Measurements from ENCODE around the gene EGLN3. TPM values are rescaled to one million over a fixed set of nuclear protein-coding genes. Genes with fewer than 3 reads are reported as not detected.

EGLN3 gene
- polyA plus RNA-seq, 1 donor from 2014 or later: not detected

- H2AFZ ChIP-seq (ENCODE audit: low read depth, low read length): no peak overlapping the region
- TF ChIP-seq EP300 (conservative IDR thresholded peaks at IDR 0.05; ENCODE audit: poor library complexity, severe bottlenecking): no peak
- no peak for TF ChIP-seq SMC3 (conservative IDR thresholded peaks at IDR 0.05; ENCODE audit: poor library complexity)
- TF ChIP-seq TAF1 (IDR thresholded peaks at IDR 0.05; ENCODE audit: low read depth): no peak
- no peak for TF ChIP-seq POLR2AphosphoS5 (IDR thresholded peaks at IDR 0.05)
- TF ChIP-seq REST (IDR thresholded peaks at IDR 0.05; ENCODE audit: borderline replicate concordance): no peak
- no peak for TF ChIP-seq CTCF (IDR thresholded peaks at IDR 0.05; ENCODE audit: poor library complexity, severe bottlenecking)
- no peak for TF ChIP-seq RAD21 (conservative IDR thresholded peaks at IDR 0.05)
- TF ChIP-seq MXI1 (conservative IDR thresholded peaks at IDR 0.05; ENCODE audit: poor library complexity, severe bottlenecking): no peak
- TF ChIP-seq EZH2 (IDR thresholded peaks at IDR 0.05; ENCODE audit: borderline replicate concordance, insufficient read depth, low read length, poor library complexity, severe bottlenecking): no peak
- H3K9ac ChIP-seq (ENCODE audit: low read length): no peak overlapping the region
- no peaks in the 10 kb centered on the region for H3K27me3 ChIP-seq (ENCODE audit: insufficient read depth, low read depth, low read length)
- peaks cover 3% of the 10 kb centered on the region for H3F3A ChIP-seq (ENCODE audit: insufficient read depth, low read length, poor library complexity, severe bottlenecking)
- no peak overlapping the region for H3K27ac ChIP-seq (ENCODE audit: low read length)
- H3K4me3 ChIP-seq (ENCODE audit: low read length): no peak overlapping the region
- no peaks in the 10 kb centered on the region for H3K36me3 ChIP-seq (ENCODE audit: insufficient read depth, low read length)
- no peaks in the 10 kb centered on the region for H3K79me2 ChIP-seq (replicated peaks; ENCODE audit: insufficient read depth, low read length)
- H3K4me2 ChIP-seq (ENCODE audit: low read length): no peak overlapping the region
- H4K20me1 ChIP-seq (ENCODE audit: insufficient read depth): no peaks in the 10 kb centered on the region
- H3K9me3 ChIP-seq (ENCODE audit: low read length): no peaks in the 10 kb centered on the region
- H3K9me2 ChIP-seq (ENCODE audit: insufficient read depth, low read length): no peaks in the 10 kb centered on the region
These were observed 26.2 kb downstream of the EGLN3 start for GRCh38 chr14:33924566-33925100.

GRCh38 chr14:33922125-33922524 lies 28.7 kb downstream of the EGLN3 start:
- H3F3A ChIP-seq (ENCODE audit: insufficient read depth, low read length, poor library complexity, severe bottlenecking): peaks cover 3% of the 10 kb centered on the region
- no peak overlapping the region for H3K4me3 ChIP-seq (ENCODE audit: low read length)
- no peaks in the 10 kb centered on the region for H3K79me2 ChIP-seq (replicated peaks; ENCODE audit: insufficient read depth, low read length)
- no peak overlapping the region for H3K4me2 ChIP-seq (ENCODE audit: low read length)
- H4K20me1 ChIP-seq (ENCODE audit: insufficient read depth): no peaks in the 10 kb centered on the region
- H3K27ac ChIP-seq (ENCODE audit: low read length): no peak overlapping the region
- H3K27me3 ChIP-seq (ENCODE audit: insufficient read depth, low read depth, low read length): no peaks in the 10 kb centered on the region
- TF ChIP-seq REST (IDR thresholded peaks at IDR 0.05; ENCODE audit: borderline replicate concordance) (no peak), MXI1 (conservative IDR thresholded peaks at IDR 0.05; ENCODE audit: poor library complexity, severe bottlenecking) (no peak), TAF1 (IDR thresholded peaks at IDR 0.05; ENCODE audit: low read depth) (no peak), CTCF (IDR thresholded peaks at IDR 0.05; ENCODE audit: poor library complexity, severe bottlenecking) (no peak), EZH2 (IDR thresholded peaks at IDR 0.05; ENCODE audit: borderline replicate concordance, insufficient read depth, low read length, poor library complexity, severe bottlenecking) (no peak)
- H3K9me3 ChIP-seq (ENCODE audit: low read length): no peaks in the 10 kb centered on the region
- H3K9me2 ChIP-seq (ENCODE audit: insufficient read depth, low read length): no peaks in the 10 kb centered on the region
- H2AFZ ChIP-seq (ENCODE audit: low read depth, low read length): no peak overlapping the region
- H3K36me3 ChIP-seq (ENCODE audit: insufficient read depth, low read length): no peaks in the 10 kb centered on the region
- H3K9ac ChIP-seq (ENCODE audit: low read length): no peak overlapping the region

Measured in neural cell (in vitro differentiated cells).